HG03139 (cell line): Measurements from ENCODE around the gene FOSL2.

Experiments used
- ATAC-seq: cut with Tn5 transposase; IDR thresholded peaks from one replicate; pipeline ENCODE4 v1.9.1; 2021; ENCODE audit not compliant: unreplicated experiment

Gene FOSL2

DNA sequence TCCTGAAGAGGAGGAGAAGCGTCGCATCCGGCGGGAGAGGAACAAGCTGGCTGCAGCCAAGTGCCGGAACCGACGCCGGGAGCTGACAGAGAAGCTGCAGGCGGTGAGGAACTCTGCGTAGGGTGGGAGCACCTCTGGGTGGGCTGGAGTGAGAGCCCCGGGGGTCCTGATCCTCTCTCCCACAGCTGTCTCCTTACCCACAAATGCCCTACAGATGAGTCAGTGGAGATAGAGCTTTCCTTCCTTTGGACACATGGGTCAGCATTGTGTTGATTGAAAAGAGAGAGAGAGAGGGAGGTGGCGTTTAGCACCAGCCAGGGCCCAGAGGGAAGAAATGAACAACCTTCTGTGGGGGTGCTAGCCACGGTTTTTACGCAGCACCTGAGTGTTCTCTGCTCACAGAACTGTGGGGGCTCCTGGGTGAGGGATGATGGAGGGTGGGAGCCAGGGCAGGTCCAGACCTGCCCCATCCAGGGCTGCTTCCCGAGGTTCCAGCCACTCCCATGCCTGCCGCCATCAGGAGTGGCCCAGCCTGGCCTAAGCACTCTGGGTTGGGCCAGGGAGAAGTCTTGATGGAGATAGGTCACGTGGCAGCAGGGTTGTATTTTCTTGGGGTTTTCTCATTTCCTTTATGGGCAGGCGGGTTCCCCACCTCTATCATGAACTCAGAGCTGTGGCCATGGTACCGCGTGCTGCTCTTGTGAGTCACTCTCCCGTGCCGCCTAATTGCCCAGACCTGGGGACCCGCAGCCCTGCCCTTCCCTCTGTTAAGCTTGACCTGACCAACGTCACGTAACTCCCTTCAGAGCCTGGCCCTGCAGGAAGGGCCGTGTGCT, 16.3 kb downstream of the FOSL2 start:
- no peak for ATAC-seq

DNA sequence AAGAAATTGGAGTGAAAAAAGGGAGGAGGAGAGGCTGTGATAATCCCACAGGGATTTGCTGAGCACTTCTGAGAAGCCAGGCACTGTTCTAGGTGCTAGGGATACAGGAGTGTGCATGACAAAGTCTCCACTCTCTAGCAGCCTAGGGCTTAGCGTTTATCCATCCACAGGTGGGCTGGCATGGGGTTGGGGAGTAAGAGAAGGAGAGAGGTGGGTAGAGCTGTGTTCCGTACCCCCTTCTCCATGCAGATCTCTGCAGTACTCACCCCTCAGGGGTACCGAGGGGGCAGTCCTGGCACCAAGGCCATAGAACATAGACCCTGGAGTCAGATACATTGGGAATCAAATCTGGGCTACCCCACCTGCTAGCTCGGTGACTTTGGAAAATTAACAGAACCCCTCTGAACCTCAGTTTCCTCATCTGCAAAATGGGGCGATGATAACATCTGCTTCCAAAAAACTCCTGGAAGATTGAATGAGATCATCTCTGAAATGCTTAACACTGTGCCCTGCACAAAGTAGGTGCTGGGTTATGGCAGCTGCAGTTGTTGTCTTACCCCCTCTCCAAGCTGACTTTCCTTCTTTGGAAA, 18.6 kb downstream of the FOSL2 start:
- no peak for ATAC-seq

DNA sequence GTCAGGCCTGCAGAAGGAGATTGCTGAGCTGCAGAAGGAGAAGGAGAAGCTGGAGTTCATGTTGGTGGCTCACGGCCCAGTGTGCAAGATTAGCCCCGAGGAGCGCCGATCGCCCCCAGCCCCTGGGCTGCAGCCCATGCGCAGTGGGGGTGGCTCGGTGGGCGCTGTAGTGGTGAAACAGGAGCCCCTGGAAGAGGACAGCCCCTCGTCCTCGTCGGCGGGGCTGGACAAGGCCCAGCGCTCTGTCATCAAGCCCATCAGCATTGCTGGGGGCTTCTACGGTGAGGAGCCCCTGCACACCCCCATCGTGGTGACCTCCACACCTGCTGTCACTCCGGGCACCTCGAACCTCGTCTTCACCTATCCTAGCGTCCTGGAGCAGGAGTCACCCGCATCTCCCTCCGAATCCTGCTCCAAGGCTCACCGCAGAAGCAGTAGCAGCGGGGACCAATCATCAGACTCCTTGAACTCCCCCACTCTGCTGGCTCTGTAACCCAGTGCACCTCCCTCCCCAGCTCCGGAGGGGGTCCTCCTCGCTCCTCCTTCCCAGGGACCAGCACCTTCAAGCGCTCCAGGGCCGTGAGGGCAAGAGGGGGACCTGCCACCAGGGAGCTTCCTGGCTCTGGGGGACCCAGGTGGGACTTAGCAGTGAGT, 19.4 kb downstream of the FOSL2 start:
- no peak for ATAC-seq

- ATAC-seq: no peak
Observed at GRCh38 chr2:28412625-28413151, 20.0 kb downstream of the FOSL2 start.

- ATAC-seq: no peak
Observed at GRCh38 chr2:28413152-28413898, 20.7 kb downstream of the FOSL2 start.

DNA sequence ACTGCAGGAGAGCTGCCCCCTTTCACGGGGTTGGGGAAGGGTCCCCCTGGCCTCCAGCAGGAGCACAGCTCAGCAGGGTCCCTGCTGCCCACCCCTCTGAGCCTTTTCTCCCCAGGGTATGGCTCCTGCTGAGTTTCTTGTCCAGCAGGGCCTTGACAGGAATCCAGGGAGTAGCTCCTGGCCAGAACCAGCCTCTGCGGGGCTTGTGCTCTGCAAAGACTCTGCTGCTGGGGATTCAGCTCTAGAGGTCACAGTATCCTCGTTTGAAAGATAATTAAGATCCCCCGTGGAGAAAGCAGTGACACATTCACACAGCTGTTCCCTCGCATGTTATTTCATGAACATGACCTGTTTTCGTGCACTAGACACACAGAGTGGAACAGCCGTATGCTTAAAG, 21.2 kb downstream of the FOSL2 start:
- ATAC-seq: no peak

DNA sequence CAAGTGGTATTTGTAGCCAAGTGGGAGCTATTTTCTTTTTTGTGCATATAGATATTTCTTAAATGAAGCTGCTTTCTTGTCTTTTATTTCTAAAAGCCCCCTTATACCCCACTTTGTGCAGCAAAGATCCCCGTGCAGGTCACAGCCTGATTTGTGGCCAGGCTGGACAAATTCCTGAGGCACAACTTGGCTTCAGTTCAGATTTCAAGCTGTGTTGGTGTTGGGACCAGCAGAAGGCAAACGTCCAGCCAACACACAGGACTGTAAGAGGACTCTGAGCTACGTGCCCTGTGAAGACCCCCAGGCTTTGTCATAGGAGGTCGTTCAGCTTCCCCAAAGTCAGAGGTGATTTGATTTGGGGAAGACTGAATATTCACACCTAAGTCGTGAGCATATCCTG, 21.9 kb downstream of the FOSL2 start:
- no peak for ATAC-seq

GRCh38 chr2:28415010-28415409, 22.4 kb downstream of the FOSL2 start:
- ATAC-seq: no peak

DNA sequence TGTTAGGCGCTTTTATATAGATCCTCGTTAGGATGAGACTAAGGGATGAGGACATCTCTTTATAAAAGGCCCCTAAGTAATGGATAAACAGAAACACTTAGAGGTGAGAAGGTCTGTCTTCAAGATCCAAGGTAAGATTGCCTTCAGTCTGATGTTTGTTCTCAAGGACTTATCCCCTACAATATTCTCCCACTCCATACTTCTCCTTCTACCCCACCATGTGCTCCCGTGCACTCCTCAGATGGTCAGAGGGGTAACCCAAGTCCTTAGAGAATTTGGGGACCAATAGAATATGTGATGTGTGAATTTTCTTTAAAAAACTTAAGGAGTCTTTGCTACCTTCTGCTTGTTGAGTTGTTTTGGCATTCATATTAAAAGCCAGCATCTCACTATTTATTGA, 23.1 kb downstream of the FOSL2 start:
- ATAC-seq: no peak

DNA sequence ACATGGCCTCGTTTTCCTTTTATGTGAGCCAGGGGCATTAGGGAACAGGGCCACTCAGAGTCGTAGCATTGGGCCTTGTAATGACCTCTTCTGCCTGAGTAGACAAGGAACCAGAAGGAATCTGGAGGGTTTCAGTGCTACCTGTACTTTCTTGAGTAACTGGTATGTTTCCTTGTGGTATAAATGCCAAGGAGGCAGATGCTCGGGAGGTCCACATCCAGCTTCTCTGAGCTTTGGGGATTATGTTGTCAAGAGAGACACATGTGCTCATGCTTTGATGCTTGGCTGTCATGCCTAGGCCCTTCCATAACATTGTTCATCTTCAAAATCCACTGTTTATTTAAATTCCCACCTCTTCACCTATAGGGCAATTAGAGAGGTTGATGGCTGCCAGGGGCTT, 26.3 kb downstream of the FOSL2 start:
- no peak for ATAC-seq

DNA sequence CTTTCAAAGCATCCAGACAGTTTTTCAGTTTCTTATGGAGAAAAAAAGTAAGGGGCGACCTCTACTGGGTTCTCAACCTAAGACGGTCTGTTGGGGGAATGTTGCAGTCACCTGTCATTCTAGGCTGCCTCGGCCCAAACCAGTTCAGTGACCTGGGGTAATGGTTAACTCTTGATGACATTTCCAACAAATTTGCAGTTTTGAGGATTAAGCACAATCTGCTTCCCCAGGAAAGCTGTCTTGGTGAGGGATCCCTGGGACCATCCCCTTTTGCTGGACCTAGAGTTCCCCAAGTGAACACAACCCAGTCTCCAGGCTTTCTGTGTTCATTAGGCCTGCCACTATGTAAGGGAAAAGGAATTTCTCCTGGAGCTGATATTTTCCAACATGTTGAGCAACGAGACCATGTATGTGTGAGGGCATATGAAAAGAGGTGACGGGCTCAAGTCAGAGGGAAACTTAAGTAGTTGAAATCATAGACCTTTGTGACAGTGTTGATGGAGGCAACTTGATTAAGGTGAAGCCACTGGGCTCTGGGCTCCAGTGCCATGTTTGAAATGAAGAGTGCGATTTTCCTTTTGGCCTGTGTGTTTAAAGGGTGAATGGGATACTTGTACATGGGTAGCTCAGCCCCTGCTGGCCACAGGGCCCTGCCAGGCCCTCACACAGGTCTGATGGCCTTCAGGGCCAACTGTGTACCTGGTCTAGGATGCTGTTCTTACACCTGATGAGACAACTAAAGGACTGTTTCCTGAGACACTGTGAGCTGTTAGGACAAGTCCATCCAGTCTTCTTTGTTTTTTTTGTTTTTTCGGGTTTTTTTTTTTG, 27.0 kb downstream of the FOSL2 start:
- ATAC-seq: no peak

GRCh38 chr2:28420722-28421121, 28.1 kb downstream of the FOSL2 start:
- no peak for ATAC-seq

DNA sequence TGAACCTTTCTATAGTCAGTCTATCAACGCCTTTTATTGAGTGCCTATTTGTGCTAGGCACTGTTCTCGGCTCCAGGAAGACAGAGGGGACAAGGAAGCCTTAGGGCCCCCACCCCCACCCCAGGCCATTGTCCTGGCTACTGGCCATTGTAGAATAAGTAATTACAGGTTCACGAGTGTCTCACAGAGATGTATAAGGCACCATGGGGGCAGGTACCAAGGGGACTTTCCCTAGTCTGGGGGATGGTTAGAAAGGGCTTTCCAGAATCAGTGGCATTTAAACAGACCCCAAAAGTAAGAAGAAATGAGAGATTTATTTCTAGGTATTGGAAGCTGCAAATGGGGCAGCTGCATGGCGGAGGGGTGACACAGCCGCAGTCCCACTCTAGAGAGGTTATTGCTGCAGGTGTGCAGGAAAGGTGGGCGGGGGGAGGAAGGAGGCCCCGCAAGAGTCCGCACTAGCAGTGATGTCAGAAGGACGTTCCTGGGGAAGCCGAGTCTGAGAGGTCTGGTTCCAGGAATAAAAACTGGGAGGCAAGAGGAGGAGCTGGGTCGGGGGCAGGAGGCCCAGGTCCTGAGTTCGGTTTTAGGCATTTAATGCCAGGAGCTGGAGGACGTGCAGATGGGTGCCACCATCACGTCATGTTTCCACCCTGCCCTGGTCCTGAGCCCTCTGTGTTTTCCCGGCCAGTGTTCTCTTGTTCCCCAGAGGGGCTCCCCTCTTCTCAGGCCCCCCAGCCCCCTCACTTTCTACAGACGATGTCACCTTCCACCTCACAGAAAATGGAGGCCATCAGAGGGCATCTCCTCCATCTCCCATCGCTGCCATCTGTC, 30.5 kb downstream of the FOSL2 start:
- ATAC-seq: no peak

DNA sequence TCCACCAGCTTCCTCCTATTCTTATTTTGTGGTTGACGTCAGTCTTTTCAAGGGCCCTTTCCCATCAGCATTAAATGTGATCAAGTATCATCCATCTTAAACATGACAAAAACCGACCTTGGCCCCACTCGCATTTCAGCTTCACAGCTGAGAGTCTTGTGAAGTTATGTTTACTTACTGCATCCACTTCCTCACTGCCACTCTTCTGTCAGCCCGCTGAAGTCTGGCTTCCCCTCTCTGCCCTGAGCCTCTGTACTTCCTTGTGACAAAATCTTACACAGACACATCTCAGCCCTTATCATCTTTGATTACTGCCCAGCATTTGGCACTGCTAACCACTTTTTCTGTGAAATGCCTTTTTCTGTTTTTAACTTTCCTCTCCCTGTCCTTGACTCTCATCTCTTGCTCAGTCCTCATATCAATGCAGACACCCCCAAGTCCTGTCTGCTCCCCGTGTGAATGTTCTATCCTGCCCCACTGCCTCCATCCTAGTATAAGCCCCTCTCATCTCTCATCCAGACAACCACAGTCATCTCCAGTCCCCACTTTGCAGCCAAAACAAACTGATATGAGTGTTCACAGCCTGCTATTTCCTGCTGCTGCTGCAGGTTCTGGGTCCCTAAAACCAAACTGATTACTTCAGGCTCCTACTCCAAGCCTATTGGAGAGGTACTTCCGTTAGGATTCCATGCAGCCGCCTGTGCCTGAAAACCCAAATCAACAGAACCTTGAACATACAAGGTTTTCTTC, 31.4 kb downstream of the FOSL2 start:
- no peak for ATAC-seq

GRCh38 chr2:28424799-28425463, 32.3 kb downstream of the FOSL2 start:
- ATAC-seq: no peak

DNA sequence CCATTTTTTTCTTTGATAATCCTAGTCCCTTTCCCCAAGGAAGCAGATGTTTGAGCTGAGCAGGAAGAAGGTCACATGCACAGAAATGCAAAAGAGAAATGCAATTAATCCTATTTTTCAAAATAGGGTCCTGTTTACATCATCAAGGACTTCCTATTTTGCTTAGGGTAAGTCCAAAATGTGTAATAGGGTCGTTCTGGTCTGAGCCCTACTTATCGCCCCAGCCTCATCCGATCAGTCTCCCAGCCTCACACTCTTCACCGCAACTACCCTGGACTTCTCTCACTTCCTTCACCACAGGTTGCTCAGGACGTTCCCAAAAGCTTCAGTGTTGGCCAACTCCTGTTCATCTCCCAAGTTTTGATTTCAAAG, 32.8 kb downstream of the FOSL2 start:
- ATAC-seq: no peak

DNA sequence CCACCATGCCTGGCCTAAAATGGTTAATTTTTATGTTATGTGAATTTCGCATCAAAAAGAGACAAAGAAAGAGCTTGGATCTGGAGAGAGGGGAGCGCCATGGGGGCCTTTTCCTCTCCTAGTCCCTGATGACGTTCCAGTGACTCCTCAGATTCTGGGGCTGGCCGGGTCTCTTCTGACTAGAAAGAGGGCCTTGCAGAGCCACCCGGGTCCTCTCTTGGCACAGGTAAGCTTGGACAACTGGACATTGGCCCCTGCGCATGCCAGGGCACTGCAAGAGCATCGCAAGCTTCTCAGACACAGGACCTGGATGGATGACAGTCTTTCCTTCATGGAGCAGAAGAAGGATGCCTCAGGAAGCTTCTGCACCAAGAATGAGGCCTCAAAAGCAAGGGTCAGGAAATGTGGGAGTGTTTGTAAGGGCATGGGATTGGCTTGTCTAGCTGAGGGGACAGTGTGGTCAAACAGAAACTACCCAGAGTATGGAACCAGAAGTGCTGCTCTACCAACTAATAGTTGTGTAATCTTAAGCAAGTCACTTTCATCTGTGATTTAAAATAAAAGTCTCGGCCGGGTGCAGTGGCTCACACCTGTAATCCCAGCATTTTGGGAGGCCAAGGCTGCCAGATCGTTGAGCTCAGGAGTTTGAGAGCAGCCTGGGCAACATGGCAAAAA, 35.2 kb downstream of the FOSL2 start:
- no peak for ATAC-seq

DNA sequence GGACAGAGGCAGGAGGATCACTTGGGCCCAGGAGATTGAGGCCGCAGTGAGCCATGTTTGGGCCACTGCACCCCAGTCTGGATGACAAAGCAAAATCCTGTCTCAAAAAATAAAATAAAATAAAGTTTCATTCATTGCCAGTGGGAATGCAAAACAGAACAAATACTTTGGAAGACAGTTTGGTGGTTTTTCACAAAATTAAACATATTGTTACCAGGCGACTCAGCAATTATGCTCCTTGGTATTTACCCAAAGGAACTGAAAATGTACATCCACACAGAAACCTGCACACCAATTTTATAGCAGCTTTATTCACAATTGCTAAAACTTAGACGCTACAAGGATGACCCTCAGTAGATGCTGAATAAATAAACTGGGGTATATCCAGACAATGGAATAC, 35.8 kb downstream of the FOSL2 start:
- no peak for ATAC-seq
